Cardiac fibroblast (primary cell): Measurements from ENCODE around the gene ASPSCR1.
"Not testable (repeated sequence)": the region's sequence is repeated elsewhere in the genome, so short reads cannot be mapped to it uniquely, and the experiment has no call there.

Source experiments
- DNase-seq, 2 donors: peaks; one replicate each; pipeline versions ENCODE4 v3.0.0 to v3.0.0-alpha.2; 2010; ENCODE audit warnings: low read depth in 2 of 2
- H3K4me3 ChIP-seq, 2 donors: replicated peaks in 1 of 2; 1 replicate in 1 of 2; 2 replicates in 1 of 2; pipeline ENCODE4 v1.5.1; 2011; ENCODE audit warnings: low read depth in 2 of 2, low read length in 2 of 2, mild to moderate bottlenecking in 2 of 2, moderate library complexity in 1 of 2
- CTCF ChIP-seq: IDR thresholded peaks from one replicate; pipeline ENCODE4 v1.5.1; 2011; ENCODE audit warnings: low read depth, mild to moderate bottlenecking, low read length, inconsistent platforms

The ASPSCR1 gene

GRCh38 chr17:81968850-81969812 lies 8.3 kb upstream of the ASPSCR1 start:
- no peak for TF ChIP-seq CTCF
- H3K4me3 ChIP-seq, result no peak overlapping the region
- no peak for DNase-seq

DNA sequence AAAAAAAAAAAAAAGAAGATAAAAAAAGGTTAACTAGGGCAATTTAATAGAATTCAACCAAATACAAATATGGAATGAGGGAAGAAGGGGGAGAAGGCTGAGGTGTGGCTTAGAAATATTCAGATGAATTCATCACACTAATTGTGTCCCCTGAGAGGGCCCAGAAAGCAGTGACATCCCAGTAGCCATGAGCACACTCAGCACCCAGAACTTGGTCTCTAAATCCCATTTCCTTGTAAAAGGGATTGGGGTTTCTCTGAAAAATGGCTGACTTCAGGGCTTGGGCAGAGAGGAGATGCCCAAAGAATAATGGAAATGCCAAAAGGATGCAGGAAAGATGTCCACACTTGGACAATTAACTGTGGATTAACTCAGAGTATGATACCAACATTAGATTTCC lies 4.0 kb upstream of the ASPSCR1 start:
- H3K4me3 ChIP-seq, result no peak overlapping the region
- DNase-seq, result no peak
- no peak for TF ChIP-seq CTCF

DNA sequence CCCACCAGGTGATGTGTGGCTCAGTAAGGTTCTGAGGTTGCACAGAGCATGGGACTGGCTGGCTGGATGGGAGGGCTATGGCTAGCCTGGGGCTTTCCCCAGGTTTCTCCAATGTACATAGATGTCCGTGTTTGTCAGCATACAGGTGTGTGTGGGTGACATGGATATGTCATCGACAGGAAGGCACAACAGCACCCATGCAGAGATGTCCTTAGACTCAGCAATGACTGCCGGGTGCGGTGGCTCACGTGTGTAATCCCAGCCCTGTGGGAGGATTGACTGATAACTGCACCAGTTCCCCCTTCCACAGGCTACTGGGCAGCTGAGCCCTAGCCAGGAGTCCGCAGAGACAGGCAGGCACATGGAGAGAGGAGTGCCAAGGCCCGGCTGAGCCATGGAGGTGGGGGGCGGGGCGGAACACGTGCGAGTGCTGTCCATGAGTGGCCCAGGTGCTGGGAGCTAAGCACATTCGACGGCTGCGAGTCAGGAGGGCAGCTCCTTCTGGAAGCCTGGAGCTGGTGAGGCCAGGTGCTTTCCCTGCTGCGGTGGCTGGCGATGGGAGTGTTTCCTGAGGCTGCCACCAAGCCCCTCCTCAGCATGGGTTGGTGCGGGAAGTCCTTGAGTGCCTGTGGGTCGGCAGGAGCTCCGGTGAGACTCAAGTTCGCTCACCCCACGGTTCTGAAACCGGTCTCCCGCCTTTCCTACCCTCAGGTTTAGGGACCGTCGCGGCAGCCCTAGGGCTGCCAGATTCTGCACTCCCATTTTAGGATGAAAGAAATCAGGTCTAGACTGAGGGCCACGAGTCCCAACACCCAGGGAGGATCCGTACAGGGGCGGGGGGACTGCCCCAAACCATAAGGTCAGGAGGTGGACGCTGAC lies 858 bp upstream of the ASPSCR1 start:
- no peak for TF ChIP-seq CTCF
- DNase-seq, result peak in 1 of 2 donors; percentile 7

GRCh38 chr17:81978524-81979298 lies 1.3 kb downstream of the ASPSCR1 start:
- H3K4me3 ChIP-seq, result peak overlapping the region; percentile 35 to 80
- no peak for TF ChIP-seq CTCF
- DNase-seq, result no peak

More for the DNA sequence above, 858 bp upstream of the ASPSCR1 start:
- H3K4me3 ChIP-seq, result peak overlapping the region; percentile 61

GRCh38 chr17:81980122-81980521 lies 2.7 kb downstream of the ASPSCR1 start:
- no peak for TF ChIP-seq CTCF
- DNase-seq, result no peak
- H3K4me3 ChIP-seq, result no peak overlapping the region

- no peak for DNase-seq
- no peak for TF ChIP-seq CTCF
- H3K4me3 ChIP-seq, result no peak overlapping the region
These were observed 3.4 kb downstream of the ASPSCR1 start for GRCh38 chr17:81980707-81981343.

GRCh38 chr17:81981511-81981910 lies 4.1 kb downstream of the ASPSCR1 start:
- DNase-seq, H3K4me3 ChIP-seq: not testable (repeated sequence)
